HG03520 (cell line): ENCODE data around the gene EPB41L3.

Experiments used
- ATAC-seq: cut with Tn5 transposase; IDR thresholded peaks from one replicate; pipeline ENCODE4 v1.9.1; 2021; ENCODE audit warnings: mild to moderate bottlenecking, moderate library complexity; ENCODE audit not compliant: unreplicated experiment

EPB41L3 gene

GRCh38 chr18:5456577-5457461 is 87.0 kb downstream of the EPB41L3 start:
- no peak for ATAC-seq

- ATAC-seq = no peak
These were observed 88.1 kb downstream of the EPB41L3 start for GRCh38 chr18:5455674-5456073.

GRCh38 chr18:5452943-5453443 is 90.8 kb downstream of the EPB41L3 start:
- ATAC-seq = no peak

- ATAC-seq = no peak
These were observed 91.9 kb downstream of the EPB41L3 start for GRCh38 chr18:5451871-5452270.

GRCh38 chr18:5451150-5451549 is 92.6 kb downstream of the EPB41L3 start:
- ATAC-seq = no peak

- ATAC-seq = no peak
These were observed 93.8 kb downstream of the EPB41L3 start for GRCh38 chr18:5449858-5450509.

GRCh38 chr18:5447442-5447841 is 96.4 kb downstream of the EPB41L3 start:
- no peak for ATAC-seq

GRCh38 chr18:5444847-5445246 is 99.0 kb downstream of the EPB41L3 start:
- ATAC-seq = no peak

- no peak for ATAC-seq
These were observed 99.5 kb downstream of the EPB41L3 start for GRCh38 chr18:5444269-5444668.

GRCh38 chr18:5439986-5440696 is 103.7 kb downstream of the EPB41L3 start:
- no peak for ATAC-seq

GRCh38 chr18:5434425-5434824 is 109.4 kb downstream of the EPB41L3 start:
- ATAC-seq = no peak

GRCh38 chr18:5431836-5432575 is 111.8 kb downstream of the EPB41L3 start:
- ATAC-seq = no peak

- ATAC-seq = no peak
These were observed 113.7 kb downstream of the EPB41L3 start for GRCh38 chr18:5430131-5430530.

- no peak for ATAC-seq
These were observed 114.1 kb downstream of the EPB41L3 start for GRCh38 chr18:5429681-5430080.

GRCh38 chr18:5425721-5426120 is 118.1 kb downstream of the EPB41L3 start:
- ATAC-seq = no peak

GRCh38 chr18:5424903-5425664 is 118.7 kb downstream of the EPB41L3 start:
- peak; percentile 61 for ATAC-seq

- no peak for ATAC-seq
These were observed 121.2 kb downstream of the EPB41L3 start for GRCh38 chr18:5422626-5423025.

- no peak for ATAC-seq
These were observed 121.8 kb downstream of the EPB41L3 start for GRCh38 chr18:5421981-5422380.

- no peak for ATAC-seq
These were observed 122.9 kb downstream of the EPB41L3 start for GRCh38 chr18:5420906-5421305.

- no peak for ATAC-seq
These were observed 124.2 kb downstream of the EPB41L3 start for GRCh38 chr18:5419601-5420000.
